Loucy (cell line): ENCODE measurements around the gene ATN1.
A peak's percentile ranks its signal among the peaks of the same experiment; 100 is the strongest.
"Not testable (repeated sequence)": the region's sequence is repeated elsewhere in the genome, so short reads cannot be mapped to it uniquely, and the experiment has no call there.

Experiments used
- H2AFZ ChIP-seq: fragments of 200-600 bp; sonication (generic); 2 replicates; pipeline ENCODE4 v1.6.0; 2016; ENCODE audit warnings: antibody characterized with exemption, mild to moderate bottlenecking, low read length, moderate library complexity
- H3F3A ChIP-seq: fragments of 200-600 bp; 2 replicates; pipeline ENCODE4 v1.6.0; 2016; ENCODE audit warnings: antibody characterized with exemption, low read depth, mild to moderate bottlenecking
- H3K27me3 ChIP-seq: fragments of 200-600 bp; sonication (generic); 2 replicates; pipeline ENCODE4 v1.6.1; 2014; ENCODE audit warnings: low read length, mild to moderate bottlenecking; ENCODE audit not compliant: insufficient read depth, poor library complexity, severe bottlenecking
- H3K36me3 ChIP-seq: fragments of 200-600 bp; sonication (generic); 2 replicates; pipeline ENCODE4 v1.6.1; 2016; ENCODE audit warnings: low read length; ENCODE audit not compliant: insufficient read depth
- H3K4me1 ChIP-seq: fragments of 200-600 bp; sonication (generic); 2 replicates; pipeline ENCODE4 v1.5.1; 2014; ENCODE audit warnings: low read length, mild to moderate bottlenecking; ENCODE audit not compliant: insufficient read depth, poor library complexity, severe bottlenecking
- H3K4me2 ChIP-seq: fragments of 200-600 bp; sonication (generic); 2 replicates; pipeline ENCODE4 v1.6.0; 2014; ENCODE audit warnings: antibody characterized with exemption, low read length, low read depth, mild to moderate bottlenecking; ENCODE audit not compliant: poor library complexity, severe bottlenecking
- H3K4me3 ChIP-seq: fragments of 200-600 bp; sonication (generic); 2 replicates; pipeline ENCODE4 v1.5.1; 2014; ENCODE audit warnings: low read length, mild to moderate bottlenecking, mixed read lengths; ENCODE audit not compliant: poor library complexity, severe bottlenecking
- H3K79me2 ChIP-seq: fragments of 200-600 bp; sonication (generic); 2 replicates; pipeline ENCODE4 v1.6.1; 2014; ENCODE audit warnings: low read length; ENCODE audit not compliant: insufficient read depth
- H3K9ac ChIP-seq: fragments of 200-600 bp; sonication (generic); 2 replicates; pipeline ENCODE4 v1.6.0; 2014; ENCODE audit warnings: mild to moderate bottlenecking, low read depth, low read length, moderate library complexity; ENCODE audit not compliant: poor library complexity, severe bottlenecking
- H3K9me2 ChIP-seq: fragments of 200-600 bp; sonication (generic); replicated peaks from 2 replicates; pipeline ENCODE4 v1.6.1; 2016; ENCODE audit warnings: low read depth, low read length, mixed read lengths
- H3K9me3 ChIP-seq: fragments of 200-600 bp; sonication (generic); 2 replicates; pipeline ENCODE4 v1.6.1; 2014; ENCODE audit warnings: mild to moderate bottlenecking, antibody characterized with exemption, low read length, low read depth; ENCODE audit not compliant: insufficient read depth
- H4K20me1 ChIP-seq: fragments of 200-600 bp; sonication (generic); 2 replicates; pipeline ENCODE4 v1.6.0; 2014; ENCODE audit warnings: antibody characterized with exemption, low read length, mild to moderate bottlenecking; ENCODE audit not compliant: insufficient read depth, poor library complexity, severe bottlenecking
- CTCF ChIP-seq: fragments of 200-600 bp; sonication (generic); conservative IDR thresholded peaks from 2 replicates; pipeline ENCODE4 v1.5.1; 2014; ENCODE audit warnings: mild to moderate bottlenecking, antibody characterized with exemption, low read length
- EZH2phosphoT487 ChIP-seq: fragments of 200-600 bp; IDR thresholded peaks from 2 replicates; pipeline ENCODE4 v1.6.1; 2018; ENCODE audit warnings: antibody characterized with exemption, mild to moderate bottlenecking, moderate library complexity, borderline replicate concordance

The ATN1 gene

GRCh38 chr12:6889775-6890573 lies 37.8 kb upstream of the ATN1 start:
- peak overlapping the region; percentile 68 for H3K4me3 ChIP-seq

DNA sequence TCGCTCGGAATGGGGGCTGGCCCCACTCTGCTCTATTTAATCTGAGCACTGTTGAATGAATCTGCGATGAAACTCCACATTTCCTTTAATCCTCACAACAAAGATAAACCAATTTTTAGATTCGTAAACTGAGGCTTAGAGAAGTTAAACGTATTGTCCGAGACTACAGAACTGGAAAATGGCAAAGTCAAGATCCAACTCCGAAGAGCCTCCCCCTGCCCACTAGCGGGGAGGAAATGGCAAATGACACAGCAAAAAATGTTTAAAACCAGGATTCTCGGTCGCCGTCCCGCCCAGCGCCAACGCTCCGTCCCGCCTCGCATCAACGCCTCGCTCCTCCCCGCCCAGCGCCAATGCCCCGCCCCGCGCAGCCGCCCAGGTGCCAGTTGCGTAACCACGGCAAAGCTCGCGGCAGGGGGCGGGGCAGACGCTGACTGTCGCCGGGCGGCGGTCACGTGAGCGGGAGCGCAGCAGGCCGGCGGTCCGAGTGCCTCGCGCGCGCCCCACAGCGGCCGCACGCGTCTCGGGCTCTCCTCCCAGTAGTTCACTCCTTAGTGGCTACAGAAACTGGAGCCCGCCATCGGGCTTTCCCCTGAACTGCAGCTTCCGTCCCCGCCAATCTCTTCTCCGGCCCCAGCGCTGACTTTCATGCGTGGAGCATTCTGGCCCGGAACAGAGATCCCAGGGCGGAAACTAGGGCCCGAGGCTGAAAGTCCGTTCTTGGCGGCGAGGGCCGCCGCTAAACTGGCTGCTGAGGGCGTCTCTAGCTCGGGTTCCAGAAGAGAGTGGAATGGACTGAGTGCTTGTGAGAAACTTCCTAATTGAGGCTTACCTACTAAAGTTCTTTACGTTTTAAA lies 36.7 kb upstream of the ATN1 start:
- Histone ChIP-seq H3K9me3 (no peaks in the 10 kb centered on the region), H3K27me3 (no peaks in the 10 kb centered on the region), H3K36me3 (no peaks in the 10 kb centered on the region), H3K4me3 (peak overlapping the region; percentile 86), H3F3A (0 out of 2 replicates have a peak, but pooled peaks cover 2% of the 10 kb centered on the region), H4K20me1 (no peaks in the 10 kb centered on the region), H3K9ac (peak overlapping the region; percentile 97), H3K79me2 (peaks cover 10% of the 10 kb centered on the region; the same call in 1 of the 2 replicates), H3K4me2 (peak overlapping the region; percentile 95), H3K9me2 (no peaks in the 10 kb centered on the region), H3K4me1 (peaks cover 20% of the 10 kb centered on the region), H2AFZ (peak overlapping the region; percentile 92)
- no peak for TF ChIP-seq EZH2phosphoT487
- peak; percentile 71 for TF ChIP-seq CTCF

More at GRCh38 chr12:6889775-6890573, 37.8 kb upstream of the ATN1 start:
- H3F3A ChIP-seq, H4K20me1 ChIP-seq, H3K9me3 ChIP-seq, H2AFZ ChIP-seq, H3K36me3 ChIP-seq, H3K27me3 ChIP-seq, H3K9me2 ChIP-seq: not testable (repeated sequence)
- peaks cover 10% of the 10 kb centered on the region; the same call in 1 of the 2 replicates for H3K79me2 ChIP-seq
- H3K9ac ChIP-seq: peak overlapping the region; percentile 75
- peak overlapping the region; percentile 71 for H3K4me2 ChIP-seq
- H3K4me1 ChIP-seq: peaks cover 20% of the 10 kb centered on the region

GRCh38 chr12:6891646-6892001 lies 36.1 kb upstream of the ATN1 start:
- TF ChIP-seq CTCF: no peak
- TF ChIP-seq EZH2phosphoT487: no peak

GRCh38 chr12:6892683-6893082 lies 35.1 kb upstream of the ATN1 start:
- peak overlapping the region; percentile 86 for H3K4me3 ChIP-seq
- not testable (repeated sequence) for H2AFZ ChIP-seq, H4K20me1 ChIP-seq, H3K27me3 ChIP-seq, H3F3A ChIP-seq, H3K9me3 ChIP-seq, H3K9me2 ChIP-seq, H3K36me3 ChIP-seq
- H3K9ac ChIP-seq: peak overlapping the region; percentile 97
- peaks cover 20% of the 10 kb centered on the region for H3K4me1 ChIP-seq
- peak overlapping the region; percentile 95 for H3K4me2 ChIP-seq
- H3K79me2 ChIP-seq: peaks cover 10% of the 10 kb centered on the region; the same call in 1 of the 2 replicates

More at GRCh38 chr12:6891646-6892001, 36.1 kb upstream of the ATN1 start:
- Histone ChIP-seq H3F3A (0 out of 2 replicates have a peak, but pooled peaks cover 2% of the 10 kb centered on the region), H3K36me3 (no peaks in the 10 kb centered on the region), H3K9me2 (no peaks in the 10 kb centered on the region), H3K79me2 (peaks cover 10% of the 10 kb centered on the region; the same call in 1 of the 2 replicates), H2AFZ (peak overlapping the region; percentile 92), H4K20me1 (no peaks in the 10 kb centered on the region), H3K9me3 (no peaks in the 10 kb centered on the region), H3K9ac (peak overlapping the region; percentile 97), H3K4me3 (peak overlapping the region; percentile 86), H3K27me3 (no peaks in the 10 kb centered on the region), H3K4me2 (peak overlapping the region; percentile 95), H3K4me1 (peaks cover 20% of the 10 kb centered on the region)
